IgD-negative memory B cell (primary cell): ENCODE measurements around the gene PIH1D1. TPM values are rescaled to one million over a fixed set of nuclear protein-coding genes. Genes with fewer than 3 reads are reported as not detected.
"Not testable (repeated sequence)": the region's sequence is repeated elsewhere in the genome, so short reads cannot be mapped to it uniquely, and the experiment has no call there.

Experiments used
- H3K27ac Mint-ChIP-seq, 3 donors: one replicate each; pipeline ENCODE4 v1.8.0; 2020 to 2022; ENCODE audit warnings: mild to moderate bottlenecking in 3 of 3, mixed read lengths in 3 of 3, moderate library complexity in 1 of 3
- H3K27me3 Mint-ChIP-seq: one replicate; pipeline ENCODE4 v1.8.0; 2021; ENCODE audit warnings: mixed read lengths
- H3K36me3 Mint-ChIP-seq: one replicate; pipeline ENCODE4 v1.8.0; 2020; ENCODE audit warnings: mild to moderate bottlenecking, mixed read lengths
- H3K4me1 Mint-ChIP-seq, 3 donors: one replicate each; pipeline ENCODE4 v1.8.0; 2020 to 2022; ENCODE audit warnings: mixed read lengths in 3 of 3, mild to moderate bottlenecking in 1 of 3
- H3K4me3 Mint-ChIP-seq, 4 donors: one replicate each; pipeline ENCODE4 v1.8.0; 2020 to 2022; ENCODE audit warnings: mild to moderate bottlenecking in 4 of 4, mixed read lengths in 4 of 4, moderate library complexity in 3 of 4
- H3K9me3 Mint-ChIP-seq, 3 donors: one replicate each; pipeline ENCODE4 v1.8.0; 2020 to 2021; ENCODE audit warnings: mixed read lengths in 3 of 3, mild to moderate bottlenecking in 1 of 3
- polyA plus RNA-seq: library from polyadenylated mRNA; unstranded; fragments of 300-500 nt; fragmentation: Illumina TruSeq; gene quantifications from one replicate; pipeline ENCODE4 v1.2.3, GENCODE V29; 2021

Gene PIH1D1
- polyA plus RNA-seq, 1 donor from 2014 or later: 98.8 TPM

- Mint-ChIP-seq H3K27ac (peak overlapping the region; percentile 90 to 97 (median 96)), H3K4me3 (peak overlapping the region; percentile 85 to 97 (median 92)), H3K4me1 (peaks cover 25 to 30% (median 28%) of the 10 kb centered on the region in 3 donors)
- H3K9me3 Mint-ChIP-seq, H3K36me3 Mint-ChIP-seq, H3K27me3 Mint-ChIP-seq: not testable (repeated sequence)
Measured at GRCh38 chr19:49473501-49473867, 21.9 kb upstream of the PIH1D1 start.

- Mint-ChIP-seq H3K4me1 (peaks cover 27 to 30% (median 28%) of the 10 kb centered on the region in 3 donors), H3K27ac (peak overlapping the region; percentile 90 to 96 (median 93)), H3K27me3 (no peaks in the 10 kb centered on the region), H3K36me3 (peaks cover 3% of the 10 kb centered on the region), H3K9me3 (no peaks in the 10 kb centered on the region), H3K4me3 (peak overlapping the region; percentile 21 to 97 (median 80))
Measured at GRCh38 chr19:49472936-49473335, 21.3 kb upstream of the PIH1D1 start.

GRCh38 chr19:49470615-49470978 is 19.0 kb upstream of the PIH1D1 start:
- H3K4me3 Mint-ChIP-seq: peak overlapping the region in 3 of 4 donors; percentile 63 to 91 (median 88)
- peak overlapping the region; percentile 96 to 99 (median 98) for H3K27ac Mint-ChIP-seq
- peaks cover 21 to 25% (median 22%) of the 10 kb centered on the region in 3 donors for H3K4me1 Mint-ChIP-seq
- H3K36me3 Mint-ChIP-seq: peaks cover 3% of the 10 kb centered on the region
- no peaks in the 10 kb centered on the region for H3K9me3 Mint-ChIP-seq
- no peaks in the 10 kb centered on the region for H3K27me3 Mint-ChIP-seq

DNA sequence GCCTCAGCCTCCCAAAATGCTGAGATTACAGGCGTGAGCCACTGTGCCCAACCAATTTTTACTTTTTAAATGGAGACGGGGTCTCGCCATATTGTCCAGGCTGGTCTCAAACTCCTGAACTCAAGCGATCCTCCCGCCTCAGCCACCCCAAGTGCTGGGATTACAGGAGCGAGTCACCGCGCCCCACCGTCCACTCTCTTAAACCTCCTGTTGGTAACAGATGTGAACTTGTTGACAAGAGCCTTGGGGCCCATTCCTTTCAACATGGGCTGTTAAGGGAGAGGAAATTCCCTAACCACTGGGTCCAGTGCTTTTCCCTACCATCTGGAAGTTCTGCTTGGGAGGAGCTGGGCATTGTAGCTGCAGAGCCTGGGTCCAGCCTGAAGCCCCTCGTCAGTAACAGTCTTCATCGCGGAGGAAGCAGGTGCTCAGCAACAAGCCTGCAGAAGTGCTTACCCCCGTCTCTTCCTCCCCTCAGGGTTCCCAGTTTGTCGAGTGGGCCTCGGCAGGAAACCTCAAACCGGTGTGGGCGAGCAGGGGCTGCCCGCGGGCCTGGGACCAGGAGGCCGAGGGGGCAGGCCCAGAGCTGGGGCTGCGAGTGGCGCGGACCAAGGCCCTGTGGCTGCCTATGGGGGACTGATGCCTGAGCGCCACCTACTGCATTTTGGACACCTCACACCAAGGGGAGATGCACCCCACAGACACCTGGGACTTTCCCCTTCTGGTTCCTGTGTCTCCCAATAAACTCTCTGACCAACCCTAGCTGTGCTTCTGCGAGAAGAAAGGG is 18.4 kb upstream of the PIH1D1 start:
- Mint-ChIP-seq H3K9me3 (no peaks in the 10 kb centered on the region), H3K4me1 (peaks cover 21 to 25% (median 22%) of the 10 kb centered on the region in 3 donors), H3K4me3 (peak overlapping the region in 3 of 4 donors; percentile 83 to 91 (median 88)), H3K27me3 (no peaks in the 10 kb centered on the region), H3K27ac (peak overlapping the region; percentile 96 to 99 (median 98)), H3K36me3 (peaks cover 3% of the 10 kb centered on the region)

DNA sequence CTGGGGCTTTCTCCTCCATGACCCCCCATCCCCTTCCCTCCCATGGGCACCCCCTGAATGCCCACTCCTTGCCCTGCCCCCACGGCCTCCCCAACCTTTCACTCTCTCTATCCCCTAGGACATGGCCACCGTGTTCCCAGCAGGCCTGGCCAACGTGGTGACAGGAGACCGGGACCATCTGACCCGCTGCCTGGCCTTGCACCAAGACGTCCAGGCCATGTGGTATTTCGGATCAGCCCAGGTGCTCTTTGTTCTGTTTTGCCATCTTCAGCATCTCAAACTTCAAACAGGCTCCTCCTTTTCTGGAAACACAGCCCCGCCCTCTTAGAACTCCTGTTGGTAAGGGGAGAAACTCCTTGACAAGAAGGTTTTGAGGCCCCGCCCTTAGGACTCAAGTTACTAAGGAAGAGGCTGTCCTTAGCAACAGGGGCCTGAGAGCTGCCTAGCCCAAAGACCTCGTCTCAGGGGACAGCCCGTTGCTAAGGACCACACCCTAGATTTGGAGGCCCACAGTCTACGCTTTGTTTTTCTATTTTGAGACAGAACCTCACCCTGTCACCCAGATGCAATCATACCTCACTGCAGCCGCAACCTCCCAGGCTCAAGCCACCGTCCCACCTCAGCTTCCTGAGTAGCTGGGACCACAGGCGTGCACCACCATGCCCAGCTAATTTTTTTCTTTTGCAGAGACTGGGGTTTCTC is 17.3 kb upstream of the PIH1D1 start:
- H3K27me3 Mint-ChIP-seq: no peaks in the 10 kb centered on the region
- H3K36me3 Mint-ChIP-seq: peaks cover 3% of the 10 kb centered on the region
- H3K27ac Mint-ChIP-seq: peak overlapping the region; percentile 96 to 99 (median 98)
- H3K9me3 Mint-ChIP-seq: no peaks in the 10 kb centered on the region
- peak overlapping the region; percentile 69 to 95 (median 87) for H3K4me3 Mint-ChIP-seq
- peaks cover 18 to 25% (median 21%) of the 10 kb centered on the region in 3 donors for H3K4me1 Mint-ChIP-seq

DNA sequence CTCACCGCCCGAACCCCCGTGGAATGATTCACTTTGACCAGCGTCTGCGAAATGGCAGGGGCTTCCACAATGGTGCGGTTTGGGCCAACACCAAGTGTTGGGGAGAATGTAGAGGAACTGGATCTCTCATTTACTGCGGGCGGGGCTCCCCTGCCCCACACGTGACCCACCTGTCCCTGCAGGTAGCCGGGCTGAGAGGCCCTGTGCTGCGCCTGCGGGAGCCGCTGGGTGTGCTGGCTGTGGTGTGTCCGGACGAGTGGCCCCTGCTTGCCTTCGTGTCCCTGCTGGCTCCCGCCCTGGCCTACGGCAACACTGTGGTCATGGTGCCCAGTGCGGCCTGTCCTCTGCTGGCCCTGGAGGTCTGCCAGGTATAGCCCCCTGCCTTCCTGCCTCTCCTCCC is 16.6 kb upstream of the PIH1D1 start:
- Mint-ChIP-seq H3K36me3 (peaks cover 3% of the 10 kb centered on the region), H3K9me3 (no peaks in the 10 kb centered on the region), H3K4me1 (peaks cover 16 to 24% (median 21%) of the 10 kb centered on the region in 3 donors)

GRCh38 chr19:49465371-49465770 is 13.8 kb upstream of the PIH1D1 start:
- Mint-ChIP-seq H3K4me3 (peak overlapping the region in 1 of 4 donors; percentile 27), H3K4me1 (peaks cover 9 to 13% (median 10%) of the 10 kb centered on the region in 3 donors), H3K27me3 (no peaks in the 10 kb centered on the region), H3K27ac (peak overlapping the region in 2 of 3 donors; percentile 80 to 84), H3K9me3 (no peaks in the 10 kb centered on the region), H3K36me3 (peaks cover 3% of the 10 kb centered on the region)

More for the DNA sequence above, 16.6 kb upstream of the PIH1D1 start:
- Mint-ChIP-seq H3K27me3 (no peaks in the 10 kb centered on the region), H3K27ac (peak overlapping the region in 2 of 3 donors; percentile 98 to 99), H3K4me3 (no peak overlapping the region)

- no peaks in the 10 kb centered on the region for H3K9me3 Mint-ChIP-seq
- peaks cover 3% of the 10 kb centered on the region for H3K36me3 Mint-ChIP-seq
- H3K27me3 Mint-ChIP-seq: no peaks in the 10 kb centered on the region
- no peak overlapping the region for H3K4me3 Mint-ChIP-seq
- peak overlapping the region in 2 of 3 donors; percentile 80 to 84 for H3K27ac Mint-ChIP-seq
- peaks cover 3 to 7% (median 6%) of the 10 kb centered on the region in 3 donors for H3K4me1 Mint-ChIP-seq
Measured at GRCh38 chr19:49463960-49464740, 12.5 kb upstream of the PIH1D1 start.

GRCh38 chr19:49462492-49462891 is 10.9 kb upstream of the PIH1D1 start:
- no peaks in the 10 kb centered on the region for H3K36me3 Mint-ChIP-seq
- peak overlapping the region in 1 of 3 donors; percentile 39 for H3K27ac Mint-ChIP-seq
- H3K9me3 Mint-ChIP-seq: no peaks in the 10 kb centered on the region
- H3K27me3 Mint-ChIP-seq: no peaks in the 10 kb centered on the region
- H3K4me1 Mint-ChIP-seq: no peaks in the 10 kb centered on the region
- H3K4me3 Mint-ChIP-seq: no peak overlapping the region

DNA sequence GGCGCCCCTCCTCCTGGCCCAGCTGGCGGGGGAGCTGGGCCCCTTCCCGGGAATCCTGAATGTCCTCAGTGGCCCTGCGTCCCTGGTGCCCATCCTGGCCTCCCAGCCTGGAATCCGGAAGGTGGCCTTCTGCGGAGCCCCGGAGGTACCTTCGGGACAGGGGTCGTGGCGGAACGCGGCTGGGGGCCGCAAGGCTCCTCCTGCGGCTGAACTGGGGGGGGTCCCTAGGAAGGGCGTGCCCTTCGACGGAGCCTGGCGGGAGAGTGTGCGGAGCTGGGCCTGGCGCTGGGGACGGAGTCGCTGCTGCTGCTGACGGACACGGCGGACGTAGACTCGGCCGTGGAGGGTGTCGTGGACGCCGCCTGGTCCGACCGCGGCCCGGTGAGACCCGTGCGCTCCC is 10.0 kb upstream of the PIH1D1 start:
- Mint-ChIP-seq H3K27me3 (no peaks in the 10 kb centered on the region), H3K27ac (no peak overlapping the region)

DNA sequence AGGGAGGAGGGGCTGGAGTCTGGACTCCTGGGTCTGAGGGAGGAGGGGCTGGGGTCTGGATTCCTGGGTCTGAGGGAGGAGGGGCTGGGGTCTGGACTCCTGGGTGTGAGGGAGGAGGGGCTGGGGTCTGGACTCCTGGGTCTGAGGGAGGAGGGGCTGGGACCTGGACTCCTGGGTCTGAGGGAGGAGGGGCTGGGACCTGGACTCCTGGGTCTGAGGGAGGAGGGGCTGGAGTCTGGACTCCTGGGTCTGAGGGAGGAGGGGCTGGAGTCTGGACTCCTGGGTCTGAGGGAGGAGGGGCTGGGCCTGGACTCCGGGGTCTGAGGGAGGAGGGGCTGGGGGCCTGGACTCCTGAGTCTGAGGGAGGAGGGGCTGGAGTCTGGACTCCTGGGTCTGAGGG is 9.5 kb upstream of the PIH1D1 start:
- H3K9me3 Mint-ChIP-seq, H3K27me3 Mint-ChIP-seq, H3K4me1 Mint-ChIP-seq: not testable (repeated sequence)

More for the DNA sequence above, 10.0 kb upstream of the PIH1D1 start:
- Mint-ChIP-seq H3K4me3 (no peak overlapping the region), H3K4me1 (peaks cover 0 to 2% (median 2%) of the 10 kb centered on the region in 3 donors), H3K9me3 (no peaks in the 10 kb centered on the region), H3K36me3 (no peaks in the 10 kb centered on the region)

DNA sequence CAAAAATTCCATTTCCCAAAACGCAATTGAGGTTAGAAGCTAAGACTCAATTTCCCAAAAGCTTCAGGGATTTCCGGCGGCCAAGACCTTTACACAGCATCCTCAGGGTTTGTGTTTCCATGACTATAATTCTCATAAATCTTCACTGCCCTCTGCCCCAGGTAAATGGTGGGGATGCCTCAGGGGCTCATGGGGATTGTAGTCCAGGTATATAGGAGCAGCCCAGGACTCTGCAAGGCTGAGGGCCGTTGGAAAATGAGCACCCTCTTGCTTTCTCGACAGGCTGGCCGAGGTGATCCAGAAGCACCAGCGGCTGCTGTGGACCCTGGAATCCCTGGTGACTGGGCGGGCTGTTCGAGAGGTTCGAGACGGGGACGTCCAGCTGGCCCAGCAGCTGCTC is 7.8 kb upstream of the PIH1D1 start:
- Mint-ChIP-seq H3K4me3 (no peak overlapping the region), H3K9me3 (no peaks in the 10 kb centered on the region), H3K36me3 (peaks cover 2% of the 10 kb centered on the region), H3K27ac (peak overlapping the region in 2 of 3 donors; percentile 13 to 75), H3K4me1 (peaks cover 0 to 5% (median 4%) of the 10 kb centered on the region in 3 donors), H3K27me3 (no peaks in the 10 kb centered on the region)

More for the DNA sequence above, 9.5 kb upstream of the PIH1D1 start:
- H3K27ac Mint-ChIP-seq, H3K4me3 Mint-ChIP-seq, H3K36me3 Mint-ChIP-seq: not testable (repeated sequence)

- H3K4me3 Mint-ChIP-seq: peak overlapping the region in 2 of 4 donors; percentile 12 to 27
- H3K36me3 Mint-ChIP-seq: peaks cover 2% of the 10 kb centered on the region
- H3K27me3 Mint-ChIP-seq: no peaks in the 10 kb centered on the region
- peaks cover 1 to 9% (median 5%) of the 10 kb centered on the region in 3 donors for H3K4me1 Mint-ChIP-seq
- H3K27ac Mint-ChIP-seq: peak overlapping the region in 1 of 3 donors; percentile 75
- H3K9me3 Mint-ChIP-seq: no peaks in the 10 kb centered on the region
Measured at GRCh38 chr19:49458567-49458903, 6.9 kb upstream of the PIH1D1 start.

DNA sequence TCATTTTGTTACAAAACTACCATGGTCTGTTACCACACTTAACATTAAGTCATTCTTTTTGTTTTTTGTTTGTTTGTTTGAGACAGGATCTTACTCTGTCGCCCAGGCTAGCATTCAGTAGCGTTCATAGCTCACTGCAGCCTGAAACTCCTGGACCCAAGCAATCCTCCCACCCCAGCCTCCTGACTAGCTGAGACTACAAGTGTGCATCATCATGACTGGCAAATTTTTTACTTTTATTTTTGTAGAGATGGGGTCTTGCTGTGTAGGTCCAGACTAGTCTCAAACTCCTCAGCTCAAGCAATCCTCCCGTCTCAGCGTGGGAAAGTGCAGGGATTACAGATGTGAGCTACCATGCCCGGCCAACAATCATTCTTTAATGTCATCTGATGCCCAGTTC is 4.7 kb upstream of the PIH1D1 start:
- H3K27me3 Mint-ChIP-seq: no peaks in the 10 kb centered on the region
- H3K4me1 Mint-ChIP-seq: peaks cover 14 to 20% (median 15%) of the 10 kb centered on the region in 3 donors
- H3K27ac Mint-ChIP-seq: peak overlapping the region in 1 of 3 donors; percentile 46
- H3K36me3 Mint-ChIP-seq: peaks cover 3% of the 10 kb centered on the region
- peak overlapping the region in 3 of 4 donors; percentile 13 to 71 (median 51) for H3K4me3 Mint-ChIP-seq
- no peaks in the 10 kb centered on the region for H3K9me3 Mint-ChIP-seq

DNA sequence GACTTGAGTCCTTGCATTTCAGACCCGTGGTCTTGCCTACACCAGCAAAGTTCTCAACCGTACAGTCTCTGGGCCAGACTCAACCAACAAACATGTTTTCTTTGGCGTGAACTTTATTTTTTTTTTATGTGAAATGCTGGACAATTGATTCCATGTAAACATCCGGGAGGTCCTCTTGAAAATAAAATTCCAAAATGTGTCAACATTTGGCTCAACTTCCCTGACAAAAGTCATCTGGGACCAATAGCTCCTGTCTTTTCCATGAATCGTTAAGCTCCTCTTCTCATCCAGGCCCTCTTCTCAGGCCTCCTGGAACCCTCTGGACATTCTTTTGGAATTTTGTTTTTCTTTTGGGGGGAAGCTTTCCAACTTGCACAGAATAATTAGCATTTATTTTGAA is 4.2 kb upstream of the PIH1D1 start:
- H3K4me1 Mint-ChIP-seq: peaks cover 14 to 21% (median 15%) of the 10 kb centered on the region in 3 donors
- no peaks in the 10 kb centered on the region for H3K9me3 Mint-ChIP-seq
- peak overlapping the region in 2 of 4 donors; percentile 13 to 51 for H3K4me3 Mint-ChIP-seq
- peaks cover 3% of the 10 kb centered on the region for H3K36me3 Mint-ChIP-seq
- H3K27ac Mint-ChIP-seq: peak overlapping the region in 1 of 3 donors; percentile 43
- H3K27me3 Mint-ChIP-seq: no peaks in the 10 kb centered on the region
